Left renal pelvis (tissue), 4 donors: ENCODE results near the gene C10orf143. TPM values are rescaled to one million over a fixed set of nuclear protein-coding genes. Genes with fewer than 3 reads are reported as not detected.
A peak's percentile ranks its signal among the peaks of the same experiment; 100 is the strongest.

ENCODE experiments used
- DNase-seq, 4 donors: peaks; one replicate each; pipeline ENCODE4 v3.0.0-alpha.2; 2013; ENCODE audit warnings: low read depth in 4 of 4, low spot score in 3 of 4
- polyA plus RNA-seq, 4 donors: library from polyadenylated mRNA; unstranded; fragments of 120-200 nt; gene quantifications; one replicate each; pipeline ENCODE4 v1.2.1, GENCODE V29; 2013; ENCODE audit not compliant: insufficient read length in 4 of 4

The C10orf143 gene
- polyA plus RNA-seq, 4 donors = 4.7 to 7.1 (median 5.9) TPM

DNA sequence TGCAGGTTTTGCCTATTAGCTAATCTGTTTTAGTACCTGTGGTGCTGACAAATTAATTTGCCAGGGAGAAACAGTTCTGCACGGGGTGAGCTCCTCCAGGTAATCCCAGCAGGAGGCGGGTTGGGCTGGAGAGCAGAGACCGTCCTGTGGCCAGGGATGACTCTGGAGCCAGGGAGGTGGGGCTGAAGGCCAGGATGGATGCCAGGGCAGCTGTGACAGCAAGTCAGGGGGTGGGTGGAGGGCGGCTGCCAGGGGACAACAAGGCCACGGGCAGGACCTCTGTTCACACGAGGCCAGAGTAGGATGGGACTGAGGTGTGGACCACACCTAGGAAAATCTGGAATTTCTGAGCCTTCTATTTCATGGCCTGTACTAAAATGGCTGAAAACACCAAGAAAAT is 48.9 kb downstream of the C10orf143 start:
- no peak for DNase-seq

DNA sequence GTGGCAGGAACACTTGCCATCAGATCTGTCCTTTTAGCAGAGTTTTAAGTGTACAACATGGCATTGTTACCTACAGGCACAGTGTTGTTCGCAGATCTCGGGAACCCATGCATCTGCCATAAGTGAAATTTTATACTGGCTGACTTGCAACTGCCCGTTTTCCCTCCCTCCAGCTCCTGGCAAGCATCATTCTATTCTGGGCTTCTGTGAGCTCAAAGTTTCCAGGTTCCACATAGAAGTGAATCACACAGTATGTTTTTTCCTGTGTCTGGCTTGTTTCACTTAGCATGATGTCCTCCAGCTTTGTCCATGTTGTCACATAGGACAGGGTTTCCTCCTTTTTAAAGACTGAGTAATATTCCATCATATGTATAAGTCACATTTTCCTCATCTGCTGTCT is 56.6 kb downstream of the C10orf143 start:
- DNase-seq = no peak

- no peak for DNase-seq
These were observed 57.1 kb downstream of the C10orf143 start for GRCh38 chr10:130053561-130053960.

DNA sequence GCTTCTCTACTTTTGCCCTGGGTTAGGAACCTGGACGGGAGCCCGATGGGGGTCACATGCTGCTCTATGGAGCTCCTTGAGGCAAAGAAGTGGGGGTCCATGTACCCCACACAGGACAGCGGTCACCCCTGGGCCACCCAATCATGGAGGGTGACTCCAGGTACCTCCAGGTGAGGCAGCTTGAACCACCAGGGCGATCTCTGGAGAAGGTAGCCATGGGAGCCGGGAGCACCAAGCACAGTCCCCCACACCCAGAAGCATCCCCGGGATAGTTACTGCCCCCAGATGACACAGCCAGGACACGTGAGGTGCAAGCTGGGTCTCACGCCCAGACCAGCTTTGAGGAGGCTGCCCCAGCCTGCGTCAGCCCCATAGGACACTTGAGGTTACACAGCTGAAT is 58.4 kb downstream of the C10orf143 start:
- no peak for DNase-seq

DNA sequence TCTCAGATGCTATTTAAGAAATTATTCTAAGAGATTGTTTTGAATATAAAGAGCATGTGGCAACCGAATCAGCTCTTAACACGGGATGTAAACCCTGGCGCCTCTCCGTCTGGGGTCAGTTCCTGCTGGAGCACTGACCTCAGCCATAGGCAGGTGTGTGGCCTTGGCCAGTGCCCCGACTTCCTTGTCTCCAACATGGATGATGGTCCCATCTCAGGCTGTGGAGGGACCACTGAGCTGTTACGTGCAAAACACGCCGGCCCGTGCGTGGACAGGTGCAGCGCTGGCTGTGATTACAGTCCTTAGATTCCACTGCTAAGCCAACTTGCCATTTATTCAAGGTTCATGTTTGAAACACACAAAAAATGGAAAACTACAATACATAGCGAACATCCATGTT is 59.9 kb downstream of the C10orf143 start:
- DNase-seq = no peak

DNA sequence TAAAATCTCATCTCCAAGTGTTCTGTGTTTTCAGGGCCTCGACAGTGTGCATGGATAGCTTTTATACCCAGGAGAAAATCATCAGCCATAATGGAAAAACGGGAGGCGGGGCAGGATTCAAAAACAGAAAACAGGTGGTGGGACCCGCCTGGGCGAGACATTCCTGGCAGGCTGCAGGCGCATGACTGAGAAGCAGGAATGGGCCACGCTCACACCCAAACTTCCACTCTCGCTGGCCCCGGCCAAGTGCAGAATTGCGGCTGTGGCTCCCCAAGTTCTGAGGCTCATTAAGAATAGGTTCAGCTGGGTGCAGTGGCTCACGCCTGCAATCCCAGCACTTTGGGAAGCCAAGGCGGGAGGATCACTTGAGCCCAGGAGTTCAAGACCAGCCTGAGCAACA is 60.6 kb downstream of the C10orf143 start:
- no peak for DNase-seq

- no peak for DNase-seq
These were observed 61.4 kb downstream of the C10orf143 start for GRCh38 chr10:130049244-130049643.

DNA sequence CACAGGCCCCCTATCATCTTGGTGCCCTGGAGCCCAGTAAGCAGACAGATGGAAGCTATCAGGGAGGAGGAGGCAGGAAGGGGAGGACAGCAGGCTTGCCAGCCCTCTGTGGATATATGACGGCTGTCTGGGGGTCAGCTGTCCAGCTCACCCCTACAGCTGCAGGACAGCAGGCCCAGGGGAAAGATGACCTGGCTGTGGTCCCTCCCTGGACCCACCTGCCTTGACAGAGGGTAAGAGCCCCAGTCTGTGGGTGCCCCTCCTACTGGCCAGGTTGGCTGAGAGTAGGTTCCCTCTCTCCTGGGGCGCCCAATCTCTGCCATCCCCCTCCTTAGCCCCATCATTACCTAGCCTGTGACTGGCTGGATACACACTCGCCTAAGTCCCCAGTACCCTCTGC is 62.5 kb downstream of the C10orf143 start:
- DNase-seq = peak in 2 of 4 donors; percentile 5 to 19

DNA sequence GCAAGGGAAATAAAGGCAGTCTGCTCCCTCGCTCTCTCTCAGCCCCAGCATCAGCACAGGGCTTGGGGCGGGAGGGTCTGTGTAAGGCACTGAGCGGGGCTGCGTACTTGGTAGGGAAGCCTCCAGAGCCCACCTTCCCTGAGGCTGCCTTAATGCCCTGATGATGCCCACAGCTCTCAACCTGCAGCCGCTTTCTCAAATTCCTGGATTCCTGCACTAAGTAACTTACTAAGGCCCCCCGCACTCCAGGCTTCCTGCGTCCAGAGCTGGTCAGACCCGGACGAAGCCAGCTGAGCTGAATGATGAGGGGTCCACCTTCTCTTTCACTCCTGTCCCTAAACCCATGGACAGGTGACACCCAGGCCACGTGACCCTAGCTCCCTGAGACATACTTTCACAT is 63.3 kb downstream of the C10orf143 start:
- DNase-seq = no peak

DNA sequence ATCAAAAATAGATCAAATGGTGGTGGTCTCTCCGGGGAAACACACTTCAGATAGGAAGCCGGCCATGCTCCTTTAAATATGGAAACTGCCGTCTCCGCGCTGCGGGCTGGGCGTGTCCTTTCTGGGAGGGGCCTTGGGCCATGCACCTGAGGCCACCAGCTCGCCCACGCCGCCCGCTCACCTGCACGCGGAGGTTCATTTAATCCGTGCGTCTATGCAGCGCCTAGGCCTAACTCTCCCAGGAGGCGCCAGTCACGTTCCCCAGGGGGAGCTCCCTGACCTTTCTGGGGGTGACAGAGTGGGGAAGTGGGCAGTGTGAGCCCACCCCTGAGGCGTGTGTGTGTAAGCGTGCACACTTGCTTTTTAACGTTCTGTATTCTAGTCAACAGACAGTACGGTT is 64.0 kb downstream of the C10orf143 start:
- no peak for DNase-seq

DNA sequence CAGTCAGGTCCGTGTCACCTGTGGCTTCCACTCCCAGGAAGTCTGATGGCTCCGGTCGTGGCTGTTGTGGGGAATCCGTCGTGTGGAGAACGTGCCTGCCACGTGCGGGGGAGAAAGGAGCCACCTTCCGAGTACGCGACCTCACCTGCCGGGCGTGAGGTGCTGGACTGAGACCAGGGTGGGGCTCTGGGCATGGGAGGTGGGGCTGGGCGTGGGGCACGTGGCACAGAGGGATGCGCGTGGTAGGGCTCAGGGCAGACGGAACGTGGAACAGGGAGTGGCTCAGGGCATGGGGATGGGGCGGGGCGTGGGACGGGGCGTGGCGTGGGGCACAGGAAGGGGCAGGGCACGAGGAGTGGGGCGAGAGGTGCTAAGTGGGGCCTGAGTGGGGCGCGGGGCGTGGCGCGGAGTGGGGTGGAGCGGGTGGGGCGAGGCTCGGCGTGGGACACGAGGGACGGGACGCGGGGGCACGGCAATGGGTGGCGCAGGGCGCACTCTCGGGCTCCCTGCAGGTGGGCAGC is 64.8 kb downstream of the C10orf143 start:
- DNase-seq = no peak

DNA sequence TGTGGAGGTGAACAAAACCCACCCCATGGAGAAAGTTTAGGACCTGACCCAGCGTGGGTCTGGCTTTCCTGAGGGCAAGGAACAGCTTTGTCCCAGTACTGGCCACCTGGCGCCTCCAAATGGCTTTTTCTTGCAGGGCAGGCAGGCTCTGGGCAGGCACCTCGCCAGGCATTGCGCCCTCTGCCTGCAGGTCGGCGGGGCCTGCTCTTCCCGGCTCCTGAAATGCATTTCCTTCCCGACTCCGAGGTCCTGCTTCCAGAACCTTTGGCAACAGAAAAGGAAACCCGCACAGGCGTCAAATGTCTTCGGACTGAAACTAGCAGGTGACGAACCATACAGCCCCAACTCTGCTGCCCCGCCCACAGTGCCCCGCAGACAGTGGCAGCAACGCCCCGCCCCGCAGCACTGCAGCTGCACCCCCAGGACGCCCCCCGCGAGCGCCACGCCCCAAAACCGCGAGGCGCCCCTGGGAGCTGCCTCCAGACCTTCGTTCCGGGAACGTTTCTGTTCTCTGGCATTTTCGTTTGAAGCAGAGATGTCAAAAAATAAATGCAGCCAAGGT is 65.5 kb downstream of the C10orf143 start:
- DNase-seq = no peak

- no peak for DNase-seq
These were observed 66.3 kb downstream of the C10orf143 start for GRCh38 chr10:130044067-130045061.

DNA sequence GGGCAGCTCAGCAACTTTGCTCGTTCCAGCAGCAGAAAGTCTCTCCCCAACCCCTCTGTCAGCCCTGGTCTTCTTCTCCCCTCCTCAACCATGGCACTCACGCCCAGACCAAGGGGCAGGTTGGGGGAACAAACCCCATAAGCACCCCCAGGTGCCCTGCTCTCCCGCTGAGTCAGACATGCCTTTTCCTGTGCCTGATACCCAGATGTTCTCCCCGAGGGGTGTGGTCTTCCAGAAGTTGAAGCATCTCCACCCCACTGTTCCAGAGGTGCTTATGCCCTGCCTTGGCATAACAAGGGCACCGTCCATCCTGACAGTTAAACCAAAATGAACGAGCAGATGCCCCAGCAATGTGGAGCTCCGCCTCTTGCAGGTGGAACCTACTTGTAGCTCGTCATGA is 67.1 kb downstream of the C10orf143 start:
- no peak for DNase-seq

GRCh38 chr10:130042381-130042780 is 68.2 kb downstream of the C10orf143 start:
- no peak for DNase-seq

- DNase-seq = no peak
These were observed 68.9 kb downstream of the C10orf143 start for GRCh38 chr10:130041451-130042371.

GRCh38 chr10:130040817-130041330 is 69.8 kb downstream of the C10orf143 start:
- no peak for DNase-seq

GRCh38 chr10:130040351-130040750 is 70.3 kb downstream of the C10orf143 start:
- DNase-seq = no peak

DNA sequence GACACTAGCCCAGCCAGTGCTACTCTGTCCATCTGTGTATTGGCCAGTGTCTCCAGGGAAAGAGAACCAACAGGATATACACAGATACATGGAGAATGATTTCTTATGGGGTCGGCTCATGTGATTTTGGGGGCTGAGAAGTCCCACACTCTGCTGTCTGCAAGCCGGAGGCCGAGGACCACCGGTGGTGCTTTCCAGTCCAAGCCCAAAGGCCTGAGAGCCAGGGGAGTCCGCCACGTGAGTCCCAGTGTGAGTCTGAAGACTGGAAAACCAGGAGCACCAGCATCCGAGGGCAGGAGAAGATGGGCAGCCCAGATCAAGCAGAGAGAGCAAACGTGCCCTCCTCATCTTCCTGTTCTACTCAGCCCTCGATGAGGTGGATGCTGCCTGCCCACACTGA is 71.5 kb downstream of the C10orf143 start:
- no peak for DNase-seq

DNA sequence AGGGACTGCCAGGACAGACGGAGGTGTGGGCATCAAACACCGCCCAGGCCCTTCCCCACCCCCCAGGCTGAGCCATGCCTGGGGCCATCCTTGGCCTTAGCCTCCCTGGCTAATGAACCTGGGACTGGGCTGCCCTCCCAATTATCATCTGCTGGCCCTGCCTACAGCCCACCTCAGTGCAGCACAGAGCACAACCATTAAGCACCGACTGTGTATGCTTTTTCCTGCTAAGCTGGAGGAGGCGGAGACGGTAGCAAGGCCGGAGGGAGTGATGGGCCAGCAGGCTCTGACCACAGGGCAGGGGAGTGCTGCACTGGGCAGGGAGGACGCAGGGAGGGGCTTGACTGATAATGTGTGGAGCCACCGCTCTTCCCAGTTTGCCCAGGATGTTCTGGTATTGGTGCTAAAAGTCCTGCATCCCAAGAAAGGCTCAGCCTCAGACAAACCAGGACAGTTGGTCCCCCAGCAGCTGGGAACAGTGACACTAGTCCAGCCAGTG is 72.0 kb downstream of the C10orf143 start:
- no peak for DNase-seq
